ENCODE results near the gene PKD2.

- no peak for TF ChIP-seq CTCF (IDR thresholded peaks at IDR 0.05)
- no peak for TF ChIP-seq EZH2phosphoT487 (IDR thresholded peaks at IDR 0.05)
These were observed 40.2 kb upstream of the PKD2 start for GRCh38 chr4:87967193-87967592.

Measured in neural progenitor cell (in vitro differentiated cells).